ENCODE results near the gene PAXIP1. TPM values are rescaled to one million over a fixed set of nuclear protein-coding genes. Genes with fewer than 3 reads are reported as not detected.
"Not testable (repeated sequence)": the region's sequence is repeated elsewhere in the genome, so short reads cannot be mapped to it uniquely, and the experiment has no call there.

PAXIP1 gene
- total RNA-seq, 2 experiments from 2014 or later: 27.6 to 31.4 TPM

- Mint-ChIP-seq H3K4me1 (no peaks in the 10 kb centered on the region), H3K27ac (no peak overlapping the region), H3K36me3 (ENCODE audit: low read depth) (peaks cover 27% of the 10 kb centered on the region), H3K4me3 (no peak overlapping the region), H3K9me3 (ENCODE audit: low read depth) (no peaks in the 10 kb centered on the region), H3K27me3 (no peaks in the 10 kb centered on the region)
- ChIA-PET POLR2A (no interaction called here), CTCF (interaction anchor here (0.6 to 7.0 kb wide), 6 partner anchors 10 to 29 kb away, joined by 3 to 45 read pairs (median 4); no protein-coding TSS in a partner anchor)
- intact Hi-C loops (cut with DNase I, micrococcal nuclease): no loop called here
- ATAC-seq: no peak
- no peak for DNase-seq
Observed at GRCh38 chr7:154942691-154943090, 60.2 kb downstream of the PAXIP1 start.

- Mint-ChIP-seq H3K36me3 (ENCODE audit: low read depth) (peaks cover 29% of the 10 kb centered on the region), H3K27me3 (no peaks in the 10 kb centered on the region), H3K4me1 (peaks cover 3% of the 10 kb centered on the region), H3K4me3 (no peak overlapping the region), H3K9me3 (ENCODE audit: low read depth) (peaks cover 18% of the 10 kb centered on the region), H3K27ac (no peak overlapping the region)
- ChIA-PET POLR2A (no interaction called here), CTCF (interaction anchor here (3.4 to 7.0 kb wide), 2 partner anchors 10 to 15 kb away, joined by 15 to 45 read pairs; no protein-coding TSS in a partner anchor)
- intact Hi-C loops (cut with DNase I, micrococcal nuclease): no loop called here
- DNase-seq (no peak), ATAC-seq (no peak)
Observed at GRCh38 chr7:154937837-154938236, 65.1 kb downstream of the PAXIP1 start.

- ATAC-seq: not testable (repeated sequence)
- H3K4me1 Mint-ChIP-seq: peaks cover 20% of the 10 kb centered on the region
- H3K36me3 Mint-ChIP-seq (ENCODE audit: low read depth): peaks cover 31% of the 10 kb centered on the region
Observed at GRCh38 chr7:154934353-154934952, 68.5 kb downstream of the PAXIP1 start.

GRCh38 chr7:154931906-154932305 is 71.0 kb downstream of the PAXIP1 start:
- Mint-ChIP-seq H3K27ac (no peak overlapping the region), H3K4me1 (peaks cover 25% of the 10 kb centered on the region), H3K27me3 (no peaks in the 10 kb centered on the region), H3K4me3 (no peak overlapping the region), H3K9me3 (ENCODE audit: low read depth) (peaks cover 18% of the 10 kb centered on the region), H3K36me3 (ENCODE audit: low read depth) (peaks cover 31% of the 10 kb centered on the region)
- CTCF ChIA-PET: interaction anchor here (0.6 kb wide), 1 partner anchor 24 kb away, joined by 3 read pairs; no protein-coding TSS in a partner anchor
- POLR2A ChIA-PET: no interaction called here
- DNase-seq (no peak), ATAC-seq (no peak)
- intact Hi-C loops (cut with DNase I, micrococcal nuclease): no loop called here

More at GRCh38 chr7:154934353-154934952, 68.5 kb downstream of the PAXIP1 start:
- POLR2A ChIA-PET; intact Hi-C loops (cut with DNase I, micrococcal nuclease); CTCF ChIA-PET; H3K27ac Mint-ChIP-seq; DNase-seq; H3K27me3 Mint-ChIP-seq; H3K4me3 Mint-ChIP-seq: not testable (repeated sequence)
- H3K9me3 Mint-ChIP-seq (ENCODE audit: low read depth): peaks cover 18% of the 10 kb centered on the region

- peak overlapping the region; percentile 99 for H3K4me3 Mint-ChIP-seq
- ChIA-PET POLR2A (no interaction called here), CTCF (interaction anchor here (0.7 to 6.1 kb wide), 8 partner anchors 9 to 428 kb away, joined by 3 to 90 read pairs (median 18); no protein-coding TSS in a partner anchor)
- intact Hi-C loops (cut with DNase I, micrococcal nuclease): loop anchor here (2.0 to 10.0 kb wide), 6 partner anchors 73 to 810 kb away; partner anchors contain the start of genes PAXIP1 (in 1 of the 2) and RBM33 (in 1 of the 2)
- ATAC-seq: no peak
- H3K27ac Mint-ChIP-seq: peak overlapping the region; percentile 96
- peaks cover 15% of the 10 kb centered on the region for H3K36me3 Mint-ChIP-seq (ENCODE audit: low read depth)
- DNase-seq: peak; percentile 25
- peaks cover 7% of the 10 kb centered on the region for H3K9me3 Mint-ChIP-seq (ENCODE audit: low read depth)
- H3K4me1 Mint-ChIP-seq: peaks cover 22% of the 10 kb centered on the region
- no peaks in the 10 kb centered on the region for H3K27me3 Mint-ChIP-seq
Observed at GRCh38 chr7:154929006-154929726, 73.8 kb downstream of the PAXIP1 start.

- H3K9me3 Mint-ChIP-seq (ENCODE audit: low read depth): peaks cover 2% of the 10 kb centered on the region
- intact Hi-C loops (cut with DNase I, micrococcal nuclease): loop anchor here (1.0 to 10.0 kb wide), 13 partner anchors 25 to 836 kb away; partner anchors contain the start of genes PAXIP1 (in 2 of the 2), HTR5A (in 1 of the 2) and RBM33 (in 1 of the 2)
Observed at GRCh38 chr7:154928136-154929005, 74.6 kb downstream of the PAXIP1 start.

GRCh38 chr7:154927624-154928125 is 75.2 kb downstream of the PAXIP1 start:
- H3K27ac Mint-ChIP-seq: peak overlapping the region; percentile 96
- H3K27me3 Mint-ChIP-seq: no peaks in the 10 kb centered on the region
- ChIA-PET POLR2A (interaction anchor here (0.6 to 1.1 kb wide), 3 partner anchors 25 to 431 kb away, joined by 3 to 4 read pairs (median 3); no protein-coding TSS in a partner anchor), CTCF (interaction anchor here (0.6 to 6.1 kb wide), 46 partner anchors 8 to 847 kb away, joined by 3 to 90 read pairs (median 4); partner anchors contain the start of gene RBM33)
- DNase-seq (peak; percentile 88), ATAC-seq (peak; percentile 65)
- H3K9me3 Mint-ChIP-seq (ENCODE audit: low read depth): no peaks in the 10 kb centered on the region
- peaks cover 22% of the 10 kb centered on the region for H3K4me1 Mint-ChIP-seq
- intact Hi-C loops (cut with DNase I, micrococcal nuclease): loop anchor here (1.0 to 10.0 kb wide), 14 partner anchors 26 to 841 kb away; partner anchors contain the start of genes PAXIP1 (in 2 of the 2), HTR5A (in 1 of the 2) and RBM33 (in 1 of the 2)
- peak overlapping the region; percentile 99 for H3K4me3 Mint-ChIP-seq
- peaks cover 2% of the 10 kb centered on the region for H3K36me3 Mint-ChIP-seq (ENCODE audit: low read depth)

More at GRCh38 chr7:154928136-154929005, 74.6 kb downstream of the PAXIP1 start:
- Mint-ChIP-seq H3K4me3 (peak overlapping the region; percentile 99), H3K4me1 (peaks cover 22% of the 10 kb centered on the region), H3K27me3 (no peaks in the 10 kb centered on the region), H3K36me3 (ENCODE audit: low read depth) (peaks cover 9% of the 10 kb centered on the region), H3K27ac (peak overlapping the region; percentile 96)
- peak; percentile 80 for ATAC-seq
- peak; percentile 50 for DNase-seq
- ChIA-PET CTCF (interaction anchor here (0.6 to 6.1 kb wide), 34 partner anchors 9 to 847 kb away, joined by 3 to 90 read pairs (median 4); partner anchors contain the start of gene RBM33), POLR2A (interaction anchor here (1.1 kb wide), 2 partner anchors 417 to 430 kb away, joined by 3 to 4 read pairs; no protein-coding TSS in a partner anchor)

- H3K27ac Mint-ChIP-seq; POLR2A ChIA-PET; H3K27me3 Mint-ChIP-seq; ATAC-seq; H3K9me3 Mint-ChIP-seq (ENCODE audit: low read depth); DNase-seq; H3K4me1 Mint-ChIP-seq; H3K4me3 Mint-ChIP-seq; H3K36me3 Mint-ChIP-seq (ENCODE audit: low read depth): not testable (repeated sequence)
- intact Hi-C loops (cut with DNase I, micrococcal nuclease): loop anchor here in 1 of 2 experiments (10.0 kb wide), 1 partner anchor 452 kb away; no protein-coding TSS in a partner anchor
- CTCF ChIA-PET: interaction anchor here (0.6 to 5.1 kb wide), 5 partner anchors 9 to 458 kb away, joined by 3 to 34 read pairs (median 3); no protein-coding TSS in a partner anchor
Observed at GRCh38 chr7:154922472-154922871, 80.5 kb downstream of the PAXIP1 start.

GRCh38 chr7:154919344-154920225 is 83.3 kb downstream of the PAXIP1 start:
- Mint-ChIP-seq H3K9me3 (ENCODE audit: low read depth) (no peaks in the 10 kb centered on the region), H3K4me3 (no peak overlapping the region), H3K4me1 (peaks cover 2% of the 10 kb centered on the region), H3K36me3 (ENCODE audit: low read depth) (no peaks in the 10 kb centered on the region), H3K27ac (no peak overlapping the region), H3K27me3 (peaks cover 6% of the 10 kb centered on the region)
- CTCF ChIA-PET: interaction anchor here (0.6 to 1.3 kb wide), 2 partner anchors 8 to 172 kb away, joined by 3 to 8 read pairs; no protein-coding TSS in a partner anchor
- intact Hi-C loops (cut with DNase I, micrococcal nuclease): loop anchor here (10.0 kb wide), 2 partner anchors 455 to 615 kb away; no protein-coding TSS in a partner anchor
- no peak for ATAC-seq
- POLR2A ChIA-PET: interaction anchor here (0.6 kb wide), 1 partner anchor 27 kb away, joined by 3 read pairs; no protein-coding TSS in a partner anchor
- no peak for DNase-seq

Data from activated CD4-positive, alpha-beta T cell treated with anti-CD3 and anti-CD28 coated beads for 36 hours (primary cell).